Measurements from ENCODE around the gene IGHMBP2.

- no peak for TF ChIP-seq POLR2A (IDR thresholded peaks at IDR 0.05)
- TF ChIP-seq CTCF (IDR thresholded peaks at IDR 0.05 in 4 of 5, conservative IDR thresholded peaks at IDR 0.05 in 1 of 5): no peak
These were observed 31.0 kb downstream of the IGHMBP2 start for GRCh38 chr11:68934666-68935065.

Measured in gastrocnemius medialis (tissue), 4 donors.